ENCODE results near the gene TOB2. TPM values are rescaled to one million over a fixed set of nuclear protein-coding genes. Genes with fewer than 3 reads are reported as not detected.

The TOB2 gene
- total and polyA plus RNA-seq, 9 of the 15 experiments (the other 6 are each of a cell fraction or from before 2014, with no cell fraction given) = 3.3 to 20.5 (median 7.3) TPM

DNA sequence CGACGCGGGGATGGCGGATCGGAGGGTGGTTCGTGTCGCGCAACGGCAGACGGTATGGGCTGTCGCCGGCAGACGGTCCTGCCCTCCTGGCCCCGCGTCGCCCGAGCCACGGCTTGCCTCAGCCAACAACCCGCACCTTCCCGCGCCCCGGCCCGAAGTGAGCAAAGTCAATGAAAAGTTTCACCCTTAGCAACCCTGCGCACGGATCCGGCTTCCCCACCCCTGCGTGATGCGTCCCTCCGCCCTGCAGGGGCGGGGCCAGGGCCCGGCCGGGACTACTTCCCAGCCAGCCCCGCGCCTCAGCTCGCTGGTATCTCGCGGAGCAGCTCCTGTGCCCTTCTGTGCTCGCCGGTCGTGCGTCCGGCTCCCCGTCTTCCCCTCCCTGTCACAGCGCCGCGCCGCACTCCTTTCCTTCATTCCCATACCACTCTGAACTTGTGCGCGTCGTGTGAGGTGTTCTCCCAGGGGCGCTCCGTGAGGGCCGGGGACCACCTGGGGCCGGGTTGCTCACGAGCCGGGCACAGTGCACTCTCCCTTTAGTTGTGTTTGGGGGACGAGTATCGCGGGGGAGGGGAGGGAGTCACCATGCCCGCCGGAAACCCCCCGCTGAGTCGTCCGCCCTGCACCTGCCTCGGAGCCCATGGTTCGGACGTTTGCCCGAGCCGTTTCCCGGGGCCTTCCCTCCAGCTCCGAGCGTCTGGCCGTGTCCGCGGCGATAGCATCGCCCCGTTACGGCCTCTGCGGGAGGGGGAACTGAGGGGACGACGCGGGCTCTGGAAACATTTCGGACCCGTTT is at the start of gene TOB2 (continued):
- TF ChIP-seq KLF6 (CRISPR knock-in tag; IDR thresholded peaks at IDR 0.05; ENCODE audit: borderline replicate concordance) (peak; percentile 91; the same call in 1 of the 2 replicates), BRF1 (IDR thresholded peaks at IDR 0.05; ENCODE audit: borderline replicate concordance, extremely low read depth, insufficient read length) (no peak)
- TF ChIP-seq, protein P1, sequence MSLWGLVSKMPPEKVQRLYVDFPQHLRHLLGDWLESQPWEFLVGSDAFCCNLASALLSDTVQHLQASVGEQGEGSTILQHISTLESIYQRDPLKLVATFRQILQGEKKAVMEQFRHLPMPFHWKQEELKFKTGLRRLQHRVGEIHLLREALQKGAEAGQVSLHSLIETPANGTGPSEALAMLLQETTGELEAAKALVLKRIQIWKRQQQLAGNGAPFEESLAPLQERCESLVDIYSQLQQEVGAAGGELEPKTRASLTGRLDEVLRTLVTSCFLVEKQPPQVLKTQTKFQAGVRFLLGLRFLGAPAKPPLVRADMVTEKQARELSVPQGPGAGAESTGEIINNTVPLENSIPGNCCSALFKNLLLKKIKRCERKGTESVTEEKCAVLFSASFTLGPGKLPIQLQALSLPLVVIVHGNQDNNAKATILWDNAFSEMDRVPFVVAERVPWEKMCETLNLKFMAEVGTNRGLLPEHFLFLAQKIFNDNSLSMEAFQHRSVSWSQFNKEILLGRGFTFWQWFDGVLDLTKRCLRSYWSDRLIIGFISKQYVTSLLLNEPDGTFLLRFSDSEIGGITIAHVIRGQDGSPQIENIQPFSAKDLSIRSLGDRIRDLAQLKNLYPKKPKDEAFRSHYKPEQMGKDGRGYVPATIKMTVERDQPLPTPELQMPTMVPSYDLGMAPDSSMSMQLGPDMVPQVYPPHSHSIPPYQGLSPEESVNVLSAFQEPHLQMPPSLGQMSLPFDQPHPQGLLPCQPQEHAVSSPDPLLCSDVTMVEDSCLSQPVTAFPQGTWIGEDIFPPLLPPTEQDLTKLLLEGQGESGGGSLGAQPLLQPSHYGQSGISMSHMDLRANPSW (CRISPR knock-in tag; IDR thresholded peaks at IDR 0.05) = no peak

DNA sequence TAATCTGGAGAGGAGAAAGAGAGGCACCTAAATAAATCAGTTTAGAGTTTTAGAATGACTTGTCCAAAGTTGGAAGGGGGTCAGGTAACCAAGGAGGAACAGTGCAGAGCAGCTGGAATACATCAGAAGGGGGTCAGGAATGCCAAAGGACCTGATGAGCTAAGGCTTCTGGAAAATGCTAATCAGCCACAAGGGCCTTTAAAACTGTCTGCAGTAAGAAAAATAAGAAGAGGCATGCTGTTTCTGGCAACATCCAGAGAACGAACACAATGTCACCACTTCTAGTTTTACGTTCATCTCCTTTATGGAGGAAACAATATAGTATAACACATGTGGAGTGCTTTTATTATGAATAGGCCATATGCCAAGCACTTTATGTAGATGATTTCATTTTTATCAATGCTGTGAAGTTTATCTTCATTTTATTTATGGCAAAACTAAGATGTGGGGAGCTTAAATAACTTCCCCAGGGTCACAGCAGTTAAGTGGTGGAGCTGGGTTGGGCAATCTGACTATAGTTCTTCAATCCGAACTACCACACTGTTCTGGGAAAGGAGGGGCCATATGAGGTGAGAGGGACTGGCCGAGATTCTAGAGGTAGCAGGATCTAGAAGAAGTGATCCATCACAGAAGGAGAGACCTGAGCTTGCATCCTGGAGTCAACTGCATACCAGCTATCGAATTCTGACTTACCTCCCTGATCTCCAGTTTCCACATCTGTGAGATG is 44.9 kb upstream of the TOB2 start:
- CTCF ChIA-PET (ENCODE audit: low intra/inter-chr PET ratio) = no interaction called here
- no peak for ATAC-seq
- POLR2A ChIA-PET = interaction anchor here (1.2 kb wide), 1 partner anchor 23 kb away, joined by 5 read pairs; the partner anchor contains the start of genes ACO2 and PHF5A
- no peak for TF ChIP-seq KAT7 (CRISPR knock-in tag; IDR thresholded peaks at IDR 0.05; ENCODE audit: borderline replicate concordance)
- TF ChIP-seq FOSL1 (tag; conservative IDR thresholded peaks at IDR 0.05) = no peak
- no peak for TF ChIP-seq ELF2 (CRISPR knock-in tag; IDR thresholded peaks at IDR 0.05)
- TF ChIP-seq CHD2 (IDR thresholded peaks at IDR 0.05; ENCODE audit: low read depth, low read length) = no peak
- TF ChIP-seq, protein P2, sequence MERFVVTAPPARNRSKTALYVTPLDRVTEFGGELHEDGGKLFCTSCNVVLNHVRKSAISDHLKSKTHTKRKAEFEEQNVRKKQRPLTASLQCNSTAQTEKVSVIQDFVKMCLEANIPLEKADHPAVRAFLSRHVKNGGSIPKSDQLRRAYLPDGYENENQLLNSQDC (CRISPR knock-in tag; IDR thresholded peaks at IDR 0.05) = no peak
- no peak for TF ChIP-seq ZNF197 (CRISPR knock-in tag; IDR thresholded peaks at IDR 0.05; ENCODE audit: low read depth)
- no peak for TF ChIP-seq RHOXF2B (CRISPR knock-in tag; conservative IDR thresholded peaks at IDR 0.05)
- TF ChIP-seq, protein P3, sequence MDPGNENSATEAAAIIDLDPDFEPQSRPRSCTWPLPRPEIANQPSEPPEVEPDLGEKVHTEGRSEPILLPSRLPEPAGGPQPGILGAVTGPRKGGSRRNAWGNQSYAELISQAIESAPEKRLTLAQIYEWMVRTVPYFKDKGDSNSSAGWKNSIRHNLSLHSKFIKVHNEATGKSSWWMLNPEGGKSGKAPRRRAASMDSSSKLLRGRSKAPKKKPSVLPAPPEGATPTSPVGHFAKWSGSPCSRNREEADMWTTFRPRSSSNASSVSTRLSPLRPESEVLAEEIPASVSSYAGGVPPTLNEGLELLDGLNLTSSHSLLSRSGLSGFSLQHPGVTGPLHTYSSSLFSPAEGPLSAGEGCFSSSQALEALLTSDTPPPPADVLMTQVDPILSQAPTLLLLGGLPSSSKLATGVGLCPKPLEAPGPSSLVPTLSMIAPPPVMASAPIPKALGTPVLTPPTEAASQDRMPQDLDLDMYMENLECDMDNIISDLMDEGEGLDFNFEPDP (CRISPR knock-in tag; IDR thresholded peaks at IDR 0.05) = no peak
- TF ChIP-seq ZNF174 (CRISPR knock-in tag; IDR thresholded peaks at IDR 0.05) = no peak
- no peak for TF ChIP-seq GATAD2A (IDR thresholded peaks at IDR 0.05)
- TF ChIP-seq FOXJ2 (tag; IDR thresholded peaks at IDR 0.05) = no peak
- no peak for TF ChIP-seq NUFIP1 (IDR thresholded peaks at IDR 0.05; ENCODE audit: partially characterized antibody)

More for the DNA sequence above, 44.9 kb upstream of the TOB2 start:
- intact Hi-C loops (cut with micrococcal nuclease) (no loop called here), in situ Hi-C loops (cut with MboI) (no loop called here)
- peaks cover 11 to 16% of the 10 kb centered on the region in 2 experiments; a peak in 4 of 5 replicates for H3K4me1 ChIP-seq (replicated peaks in 1 of 2; ENCODE audit: control insufficient read depth in 2 of 2, insufficient read depth in 2 of 2, low read length in 2 of 2)
- FAIRE-seq (no peak), DNase-seq (ENCODE audit: extremely low read depth in 1 of 4, low spot score in 3 of 4) (no peak)
- peaks cover 36% of the 10 kb centered on the region for H4K20me1 ChIP-seq (replicated peaks; ENCODE audit: control insufficient read depth, insufficient read depth, low read length)
- H2AFZ ChIP-seq (ENCODE audit: low read depth, low read length) = no peak overlapping the region
- H3K9me3 ChIP-seq (replicated peaks; ENCODE audit: control insufficient read depth, insufficient read depth, low read depth, low read length) = no peaks in the 10 kb centered on the region
- H3K4me3 ChIP-seq = no peak overlapping the region
- H3K9me1 ChIP-seq (ENCODE audit: control insufficient read depth, insufficient read depth, low read length) = no peaks in the 10 kb centered on the region
- no peak overlapping the region for H3K4me2 ChIP-seq (ENCODE audit: insufficient read depth, low read length)
- no TSS peak for BruUV-seq (replicated peaks)
- no peak overlapping the region for H3K9ac ChIP-seq (ENCODE audit: insufficient read depth in 1 of 2, low read depth in 2 of 2, low read length in 2 of 2)
- peaks cover 52% of the 10 kb centered on the region for H3K36me3 ChIP-seq (ENCODE audit: control insufficient read depth, insufficient read depth, low read length)
- WGBS (ENCODE audit: insufficient coverage, low coverage, missing lambda C conversion rate) = 90% methylated on average over 5 of the region's 5 CpGs
- H3K27me3 ChIP-seq (ENCODE audit: control insufficient read depth in 2 of 2, insufficient read depth in 2 of 2, low read length in 2 of 2) = no peaks in the 10 kb centered on the region
- no peak overlapping the region for H3K27ac ChIP-seq (ENCODE audit: extremely low read depth, low read depth, low read length)
- H3K79me2 ChIP-seq (ENCODE audit: control insufficient read depth, insufficient read depth, low read length) = peaks cover 89% of the 10 kb centered on the region

Measured in K562 (cell line).